ENCODE measurements around the gene FCHSD2.

DNA sequence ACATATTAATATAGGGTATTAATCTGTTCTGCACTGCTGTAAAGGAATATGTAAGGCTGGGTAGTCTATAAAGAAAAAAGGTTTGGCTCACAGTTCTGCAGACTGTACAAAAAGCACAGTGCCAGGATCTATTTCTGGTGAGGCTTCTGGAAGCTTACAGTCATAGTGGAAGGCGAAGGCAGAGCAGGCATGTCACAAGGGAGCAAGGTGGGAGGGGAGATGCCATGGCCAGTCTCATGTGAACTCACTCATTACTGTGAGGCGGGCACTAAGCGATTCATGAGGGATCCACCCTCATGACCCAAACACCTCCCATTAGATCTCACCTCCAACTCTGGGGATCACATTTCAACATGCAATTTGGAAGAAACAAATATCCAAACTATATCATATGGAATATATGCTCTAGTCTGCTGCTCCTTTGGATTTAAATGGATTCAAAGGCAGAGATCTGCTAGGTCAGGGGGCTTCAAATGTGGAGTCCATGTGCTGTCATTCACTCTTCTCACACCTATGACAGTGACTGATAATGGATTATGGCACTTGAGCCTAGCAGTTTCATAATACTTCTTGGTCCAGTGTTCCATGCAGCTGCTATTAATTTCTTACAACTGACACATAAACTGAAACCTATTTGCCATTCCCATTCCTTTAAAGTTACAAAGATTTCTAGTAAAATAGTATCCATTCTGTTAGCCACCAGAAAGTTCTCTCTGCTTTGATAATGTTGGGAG lies 182.0 kb downstream of the FCHSD2 start:
- TF ChIP-seq, protein P1, sequence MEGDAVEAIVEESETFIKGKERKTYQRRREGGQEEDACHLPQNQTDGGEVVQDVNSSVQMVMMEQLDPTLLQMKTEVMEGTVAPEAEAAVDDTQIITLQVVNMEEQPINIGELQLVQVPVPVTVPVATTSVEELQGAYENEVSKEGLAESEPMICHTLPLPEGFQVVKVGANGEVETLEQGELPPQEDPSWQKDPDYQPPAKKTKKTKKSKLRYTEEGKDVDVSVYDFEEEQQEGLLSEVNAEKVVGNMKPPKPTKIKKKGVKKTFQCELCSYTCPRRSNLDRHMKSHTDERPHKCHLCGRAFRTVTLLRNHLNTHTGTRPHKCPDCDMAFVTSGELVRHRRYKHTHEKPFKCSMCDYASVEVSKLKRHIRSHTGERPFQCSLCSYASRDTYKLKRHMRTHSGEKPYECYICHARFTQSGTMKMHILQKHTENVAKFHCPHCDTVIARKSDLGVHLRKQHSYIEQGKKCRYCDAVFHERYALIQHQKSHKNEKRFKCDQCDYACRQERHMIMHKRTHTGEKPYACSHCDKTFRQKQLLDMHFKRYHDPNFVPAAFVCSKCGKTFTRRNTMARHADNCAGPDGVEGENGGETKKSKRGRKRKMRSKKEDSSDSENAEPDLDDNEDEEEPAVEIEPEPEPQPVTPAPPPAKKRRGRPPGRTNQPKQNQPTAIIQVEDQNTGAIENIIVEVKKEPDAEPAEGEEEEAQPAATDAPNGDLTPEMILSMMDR (IDR thresholded peaks at IDR 0.05; ENCODE audit: insufficient read depth, low read depth, low read length): no peak
- TF ChIP-seq EZH2 (IDR thresholded peaks at IDR 0.05; ENCODE audit: insufficient read depth, low read length): no peak

All from astrocyte (in vitro differentiated cells and primary cell).